Activated T-cell treated with anti-CD3 and anti-CD28 coated beads for 24 hours (primary cell): ENCODE measurements around the gene SPA17.

Experiments
- DNase-seq: peaks from one replicate; pipeline ENCODE4 v3.0.0-alpha.2; 2020; ENCODE audit warnings: low read depth

The SPA17 gene

GRCh38 chr11:124724979-124725718, 51.4 kb downstream of the SPA17 start:
- no peak for DNase-seq

GRCh38 chr11:124725719-124726105, 52.0 kb downstream of the SPA17 start:
- no peak for DNase-seq

GRCh38 chr11:124727474-124727873, 53.8 kb downstream of the SPA17 start:
- no peak for DNase-seq

GRCh38 chr11:124728134-124728533, 54.4 kb downstream of the SPA17 start:
- DNase-seq, result no peak

- DNase-seq, result no peak
Measured at GRCh38 chr11:124729571-124729970, 55.9 kb downstream of the SPA17 start.

- no peak for DNase-seq
Measured at GRCh38 chr11:124732230-124732629, 58.5 kb downstream of the SPA17 start.

GRCh38 chr11:124736736-124737135, 63.0 kb downstream of the SPA17 start:
- DNase-seq, result no peak

- DNase-seq, result no peak
Measured at GRCh38 chr11:124737638-124738305, 64.1 kb downstream of the SPA17 start.

GRCh38 chr11:124738713-124739478, 65.2 kb downstream of the SPA17 start:
- DNase-seq, result no peak

GRCh38 chr11:124739479-124740276, 66.0 kb downstream of the SPA17 start, which contains the start of gene NRGN:
TSS of gene NRGN (plus strand) at chr11:124739942. CDS start at chr11:124740085, 143 bp downstream.
- peak; percentile 76 for DNase-seq

GRCh38 chr11:124740277-124740882, 66.7 kb downstream of the SPA17 start:
- peak; percentile 39 for DNase-seq

- DNase-seq, result no peak
Measured at GRCh38 chr11:124742555-124742954, 68.9 kb downstream of the SPA17 start.

GRCh38 chr11:124743050-124743449, 69.3 kb downstream of the SPA17 start:
- no peak for DNase-seq

- no peak for DNase-seq
Measured at GRCh38 chr11:124745270-124745834, 71.6 kb downstream of the SPA17 start.

- no peak for DNase-seq
Measured at GRCh38 chr11:124745835-124746620, 72.3 kb downstream of the SPA17 start.

GRCh38 chr11:124746621-124747243, 73.0 kb downstream of the SPA17 start:
- peak; percentile 68 for DNase-seq
